Hematopoietic multipotent progenitor cell treated with erythropoietin and hydrocortisone succinate and interleukin-3 and kit ligand, for 6 days (in vitro differentiated cells): Measurements from ENCODE around the gene HCRTR1.

Experiments used
- DNase-seq: peaks from one replicate; pipeline ENCODE4 v3.0.0-alpha.2; 2015

The HCRTR1 gene

DNA sequence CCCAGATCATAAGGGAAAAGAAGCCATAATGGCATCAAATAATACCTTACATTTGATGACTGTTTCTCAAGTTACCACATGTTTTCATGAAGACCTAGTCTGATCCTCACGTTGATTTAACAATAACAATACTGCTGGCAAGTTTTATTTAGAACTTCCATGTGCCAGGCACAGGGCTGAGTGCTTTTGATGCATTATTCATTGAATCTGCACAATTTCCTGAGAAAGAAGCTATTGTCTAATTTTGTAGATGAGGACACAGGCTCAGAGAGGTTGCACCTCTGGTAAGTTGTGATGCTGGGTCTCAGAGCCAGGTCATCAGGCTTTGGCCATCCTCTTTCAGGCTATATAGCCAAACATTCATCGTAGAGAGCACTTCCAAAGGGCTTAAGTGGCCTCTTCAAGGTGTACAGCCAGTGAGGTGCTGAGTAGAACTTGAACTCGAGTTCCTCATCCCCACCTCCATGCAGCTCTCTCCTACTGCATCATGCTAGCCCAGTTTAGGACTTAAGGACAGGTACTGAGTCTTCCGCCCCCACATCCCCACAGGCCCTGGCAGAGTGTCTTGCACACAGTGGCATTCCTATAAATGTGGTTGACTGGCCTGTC lies 35.5 kb downstream of the HCRTR1 start:
- DNase-seq, result no peak

DNA sequence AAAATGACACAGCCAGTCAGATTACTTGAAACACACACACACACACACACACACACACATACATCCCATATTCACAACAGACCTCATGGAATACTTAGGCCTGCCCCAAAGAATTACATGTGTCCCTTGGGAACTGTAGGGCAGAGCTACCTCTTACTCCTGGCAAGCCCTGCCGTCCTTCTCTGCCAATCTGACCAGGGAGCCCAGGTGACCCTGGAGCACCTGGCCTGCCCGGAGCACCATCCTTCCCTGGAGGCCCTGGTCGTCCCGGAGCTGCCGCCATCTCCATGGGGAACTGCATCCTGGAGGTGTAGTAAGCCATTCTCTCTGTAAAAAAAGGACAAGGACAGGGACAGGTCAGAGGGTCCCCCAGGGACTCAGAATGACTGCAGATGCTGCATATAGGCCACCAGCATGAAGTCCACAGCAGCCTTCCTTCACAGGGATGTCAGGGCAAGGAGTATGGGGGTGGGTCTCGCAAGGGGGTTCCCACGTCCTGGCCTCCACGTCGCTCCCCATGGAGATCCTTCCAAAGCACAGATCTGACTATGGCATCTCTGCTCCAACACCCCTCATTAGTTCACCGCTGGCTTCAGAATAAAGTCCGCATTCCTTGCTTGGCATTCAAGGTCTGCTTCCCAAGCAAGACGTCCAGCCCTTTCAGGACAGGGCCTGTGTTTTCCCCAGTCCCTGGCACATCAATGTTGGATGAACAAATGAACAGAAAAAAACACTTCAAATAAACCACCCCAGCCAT lies 36.4 kb downstream of the HCRTR1 start:
- no peak for DNase-seq

GRCh38 chr1:31654474-31654776 lies 36.9 kb downstream of the HCRTR1 start:
- no peak for DNase-seq

GRCh38 chr1:31655104-31655503 lies 37.6 kb downstream of the HCRTR1 start:
- DNase-seq, result no peak

GRCh38 chr1:31655756-31656155 lies 38.3 kb downstream of the HCRTR1 start:
- no peak for DNase-seq

GRCh38 chr1:31657020-31657804 lies 39.7 kb downstream of the HCRTR1 start:
- no peak for DNase-seq

DNA sequence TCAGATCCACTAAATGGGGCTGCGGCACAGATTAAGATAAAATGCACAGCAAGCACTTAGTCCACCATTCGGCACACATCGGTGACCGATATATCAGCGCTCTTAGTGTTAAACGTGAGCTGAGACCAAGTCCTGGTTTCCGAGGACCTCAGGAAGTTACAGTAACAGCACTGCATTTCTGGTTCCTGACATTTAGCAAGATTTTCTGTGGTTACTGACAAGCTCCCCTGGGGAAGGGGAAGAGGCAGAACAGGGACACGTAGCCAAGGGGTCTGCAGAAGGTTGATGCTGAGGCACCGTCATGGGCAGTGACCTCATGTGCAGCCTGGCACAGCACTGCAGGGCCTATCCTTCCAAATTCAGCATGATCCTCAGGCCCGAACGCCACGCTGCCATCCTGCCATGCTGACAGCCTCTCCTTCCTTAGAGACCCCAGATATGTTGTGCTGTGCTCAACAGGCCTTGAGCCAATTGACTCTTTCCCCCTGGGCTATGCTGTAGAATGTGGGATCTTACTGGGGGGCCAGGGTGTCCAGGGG lies 40.6 kb downstream of the HCRTR1 start:
- DNase-seq, result no peak

GRCh38 chr1:31658721-31659120 lies 41.2 kb downstream of the HCRTR1 start:
- DNase-seq, result no peak

- DNase-seq, result no peak
Observed at GRCh38 chr1:31659889-31660288, 42.4 kb downstream of the HCRTR1 start.

- DNase-seq, result no peak
Observed at GRCh38 chr1:31660871-31661455, 43.5 kb downstream of the HCRTR1 start.

DNA sequence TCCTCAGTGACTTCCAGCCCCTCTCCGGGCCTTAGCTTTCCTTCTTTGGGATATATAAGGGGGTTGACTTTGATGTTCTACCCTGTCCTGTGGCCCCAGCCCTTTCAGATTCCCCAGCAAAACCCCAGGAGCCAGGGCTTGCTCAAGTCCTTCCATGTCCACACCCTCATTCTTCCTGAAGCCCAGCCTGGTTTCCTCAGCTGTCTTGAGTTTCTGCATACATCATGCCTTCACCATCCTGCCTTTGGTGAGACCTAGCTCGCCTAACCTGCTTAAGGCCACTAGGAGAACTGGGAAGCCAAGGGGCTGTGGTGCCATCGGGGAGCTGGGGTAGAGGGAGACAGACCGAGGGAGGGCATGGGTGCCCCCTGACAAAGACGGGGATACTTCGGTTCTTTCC lies 44.4 kb downstream of the HCRTR1 start:
- no peak for DNase-seq

GRCh38 chr1:31662463-31662862 lies 45.0 kb downstream of the HCRTR1 start:
- no peak for DNase-seq

- peak; percentile 65 for DNase-seq
Observed at GRCh38 chr1:31663622-31664452, 46.3 kb downstream of the HCRTR1 start.

- DNase-seq, result no peak
Observed at GRCh38 chr1:31664528-31664927, 47.0 kb downstream of the HCRTR1 start.

- no peak for DNase-seq
Observed at GRCh38 chr1:31665234-31665878, 47.9 kb downstream of the HCRTR1 start.

DNA sequence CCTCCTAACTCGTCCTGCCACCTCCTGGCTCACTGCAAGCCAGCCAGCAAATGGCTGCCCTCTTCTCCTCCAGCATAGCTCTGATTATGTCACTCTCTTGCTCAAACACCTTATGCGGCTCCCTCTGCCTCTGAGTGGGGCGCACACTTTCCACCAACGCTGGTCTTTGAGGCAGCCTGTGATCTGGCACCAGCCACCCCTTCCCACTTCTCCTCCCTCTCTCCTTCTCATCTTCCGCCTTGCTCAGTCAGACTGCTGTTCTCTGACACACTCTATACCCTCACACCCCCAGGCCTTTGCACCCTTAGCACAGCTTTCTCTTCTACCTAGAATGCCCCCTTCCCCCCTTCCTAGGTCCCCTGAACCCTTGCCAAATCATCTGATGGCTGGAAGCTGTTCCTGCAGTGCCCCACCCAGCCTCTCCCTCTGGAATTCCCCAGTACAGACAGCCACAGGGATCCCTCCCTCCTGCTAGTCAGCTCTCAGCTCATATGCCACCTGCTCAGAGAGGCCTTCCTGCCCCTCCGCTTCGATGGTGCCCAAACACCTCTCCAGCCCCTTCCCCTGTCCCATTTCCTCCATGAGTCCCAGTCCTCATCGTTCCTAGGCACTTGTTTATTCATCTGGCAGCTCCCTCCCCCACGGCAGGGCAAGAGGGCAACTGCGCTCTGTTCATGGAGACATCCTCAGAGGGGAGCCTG lies 48.9 kb downstream of the HCRTR1 start:
- no peak for DNase-seq

GRCh38 chr1:31667065-31667785 lies 49.7 kb downstream of the HCRTR1 start:
- DNase-seq, result no peak

DNA sequence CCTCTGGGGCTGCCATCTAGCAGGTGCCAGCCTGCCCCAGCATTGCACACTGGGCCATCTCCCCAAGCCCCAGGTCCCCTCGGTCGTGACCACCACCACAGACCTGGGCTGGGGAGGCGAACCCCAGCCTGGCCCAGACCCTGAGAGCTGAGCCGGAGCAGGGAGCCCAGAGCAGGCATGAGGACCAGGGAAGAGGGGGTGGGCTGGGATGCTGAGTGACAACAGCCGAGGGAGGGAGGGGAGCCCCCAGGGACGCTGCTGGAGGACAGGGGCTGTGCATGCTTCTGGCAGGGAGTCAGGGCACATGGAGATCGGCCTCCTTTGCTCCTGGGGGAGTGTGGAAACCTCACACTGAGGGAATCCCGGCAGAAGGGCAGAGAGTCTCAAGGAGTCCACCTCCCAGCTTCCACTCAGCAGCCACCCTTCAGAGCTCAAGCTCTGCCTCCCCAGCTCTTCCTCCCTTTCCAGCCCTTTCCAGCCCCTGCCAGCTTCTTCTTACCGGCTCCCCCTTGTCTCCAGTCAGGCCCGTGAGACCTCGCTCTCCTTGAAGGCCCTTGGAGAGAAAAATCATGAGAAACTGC lies 50.9 kb downstream of the HCRTR1 start:
- no peak for DNase-seq

- no peak for DNase-seq
Observed at GRCh38 chr1:31669433-31669785, 51.9 kb downstream of the HCRTR1 start.
